K562 (cell line): ENCODE data around the gene ARHGEF17. TPM values are rescaled to one million over a fixed set of nuclear protein-coding genes. Genes with fewer than 3 reads are reported as not detected.

Experiments
- ARID4B ChIP-seq: sonication (generic); formaldehyde crosslinking; IDR thresholded peaks from 2 replicates; pipeline ENCODE4 v1.8.0; 2022; ENCODE audit warnings: mild to moderate bottlenecking, missing genetic modification reagents
- ATF7 ChIP-seq: fragments of 450-650 bp; IDR thresholded peaks from 2 replicates; pipeline ENCODE4 v1.7.1; 2014; ENCODE audit warnings: mild to moderate bottlenecking, moderate library complexity
- CBX1 ChIP-seq: sonication (generic); IDR thresholded peaks from 2 replicates; pipeline ENCODE4 v1.6.1; 2016; ENCODE audit warnings: antibody characterized with exemption, low read depth, mild to moderate bottlenecking
- CREM ChIP-seq: IDR thresholded peaks from 2 replicates; pipeline ENCODE4 v1.6.1; 2014; ENCODE audit warnings: antibody characterized with exemption, low read depth
- CTCF ChIP-seq, 3 experiments: IDR thresholded peaks in 2 of 3; conservative IDR thresholded peaks in 1 of 3; 2 replicates each; pipeline ENCODE4 v1.5.1; 2011 to 2012; ENCODE audit warnings: low read length in 3 of 3, mild to moderate bottlenecking in 3 of 3, control low read depth in 2 of 3, improper control_type of control experiment in 1 of 3, inconsistent platforms in 1 of 3, low read depth in 1 of 3, mixed read lengths in 1 of 3, moderate library complexity in 1 of 3; ENCODE audit not compliant: insufficient read depth in 2 of 3
- DEAF1 ChIP-seq: fragments of 450-650 bp; formaldehyde crosslinking; IDR thresholded peaks from 2 replicates; pipeline ENCODE4 v1.4.0; 2020; ENCODE audit warnings: mild to moderate bottlenecking, moderate library complexity
- ESRRA ChIP-seq: fragments of 450-650 bp; IDR thresholded peaks from 2 replicates; pipeline ENCODE4 v1.6.1; 2014; ENCODE audit warnings: low read depth, mild to moderate bottlenecking, moderate library complexity, borderline replicate concordance
- GABPA ChIP-seq: fragments of 200-800 bp; sonication (Bioruptor generic); conservative IDR thresholded peaks from 2 replicates; pipeline ENCODE4 v1.6.1; 2016; ENCODE audit warnings: low read depth, missing genetic modification characterization, missing compliant biosample characterization
- HNRNPUL1 ChIP-seq: fragments of 200-400 bp; formaldehyde crosslinking; IDR thresholded peaks from 2 replicates; pipeline ENCODE4 v1.6.1; 2017; ENCODE audit warnings: low read length
- MTA3 ChIP-seq: fragments of 450-650 bp; formaldehyde crosslinking; IDR thresholded peaks from 2 replicates; pipeline ENCODE4 v1.6.1; 2017; ENCODE audit warnings: mild to moderate bottlenecking, borderline replicate concordance
- MYC ChIP-seq, 2 experiments: fragments of 250-450 bp in 1 of 2; sonication (Bioruptor Pico) in 1 of 2; IDR thresholded peaks; 2 replicates each; pipeline versions ENCODE4 v1.5.1 to v1.6.1; 2012 to 2021; ENCODE audit warnings: low read depth in 2 of 2, borderline replicate concordance in 1 of 2, improper control_type of control experiment in 1 of 2, low read length in 1 of 2, mild to moderate bottlenecking in 1 of 2, moderate library complexity in 1 of 2
- RCOR1 ChIP-seq, 2 experiments: IDR thresholded peaks; 2 replicates each; pipeline ENCODE4 v1.6.1; 2012; ENCODE audit warnings: low read depth in 2 of 2, low read length in 2 of 2, borderline replicate concordance in 1 of 2, improper control_type of control experiment in 1 of 2
- ZEB2 ChIP-seq: fragments of 450-650 bp; IDR thresholded peaks from 2 replicates; pipeline ENCODE4 v1.6.1; 2016
- polyA plus RNA-seq, 8 experiments: library from polyadenylated mRNA; depleted of rRNA in 4 of 8; stranded (reverse) in 5 of 8; unstranded in 3 of 8; fragments of >200 nt; fragmentation: Nextera tagmentation in 2 of 8; fragmentation: Illumina TruSeq in 1 of 8; extraction: Ambion mirVana in 2 of 8; extraction: Trizol in 1 of 8; gene quantifications; 2 replicates each; pipeline versions ENCODE4 v1.2.1 to v1.2.3, GENCODE V29; 2011 to 2014; ENCODE audit warnings: inconsistent platforms in 1 of 8, missing spikeins in 1 of 8
- total RNA-seq, 7 experiments: library from RNA; depleted of rRNA in 6 of 7; stranded (reverse); fragments of >200 nt in 6 of 7; fragmentation: Illumina TruSeq in 2 of 7; extraction: Trizol in 2 of 7; gene quantifications; 2 replicates each; pipeline versions ENCODE4 v1.2.1 to v1.2.3, GENCODE V29; 2011 to 2021; ENCODE audit warnings: low replicate concordance in 1 of 7
- TF ChIP-seq, protein P1 (sequence below), 2 experiments: IDR thresholded peaks; 2 replicates each; pipeline ENCODE4 v1.6.1; 2012; ENCODE audit warnings: improper control_type of control experiment in 2 of 2, low read depth in 2 of 2, low read length in 2 of 2, borderline replicate concordance in 1 of 2
- TF ChIP-seq, protein P2 (sequence below): fragments of 450-650 bp; IDR thresholded peaks from 2 replicates; pipeline ENCODE4 v1.6.1; 2016; ENCODE audit warnings: low read depth, mild to moderate bottlenecking, moderate library complexity

The ARHGEF17 gene
- total and polyA plus RNA-seq, 9 of the 15 experiments (the other 6 are each of a cell fraction or from before 2014, with no cell fraction given): 0.04 to 0.68 (median 0.10) TPM; not detected in 2

DNA sequence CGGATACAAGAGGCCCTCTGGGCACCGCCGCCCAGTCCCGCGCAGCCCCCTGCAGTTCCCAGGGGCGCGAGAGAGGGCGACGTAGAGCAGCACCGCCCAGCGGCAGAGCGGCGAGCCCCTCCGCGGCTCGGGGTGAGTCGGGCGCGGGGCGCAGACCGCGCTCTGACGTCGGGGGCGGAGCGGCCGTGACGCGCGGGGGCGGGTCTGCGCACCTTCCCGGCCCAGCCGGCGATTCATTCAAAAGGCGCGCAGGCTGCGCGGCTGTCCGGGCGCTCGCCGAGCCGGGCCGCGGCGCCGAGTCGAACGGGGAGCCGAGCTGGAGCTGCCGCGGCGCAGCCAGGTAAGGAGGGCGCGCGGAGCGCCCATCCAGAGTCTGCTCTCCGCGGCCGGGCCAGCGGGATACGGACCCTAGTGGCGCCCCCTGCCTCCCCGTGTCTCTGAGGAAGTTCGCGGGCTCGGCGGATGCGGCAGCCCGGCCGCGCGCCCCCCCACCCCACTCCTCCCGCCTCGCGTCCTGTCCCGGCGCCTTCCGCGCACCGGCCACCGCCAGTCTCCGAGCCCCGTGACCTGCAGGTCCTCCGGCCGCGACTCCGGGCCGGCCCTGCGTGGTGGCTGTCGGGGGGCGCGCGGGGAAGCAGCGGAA, 68.2 kb downstream of the ARHGEF17 start, which contains the start of gene RELT (continued):
- TF ChIP-seq CTCF (IDR thresholded peaks at IDR 0.05 in 2 of 3, conservative IDR thresholded peaks at IDR 0.05 in 1 of 3; ENCODE audit: insufficient read depth in 2 of 3, low read depth in 1 of 3, low read length in 3 of 3) (peak; percentile 90 to 95 (median 91)), HNRNPUL1 (no peak), ESRRA (peak; percentile 47; the same call in 1 of the 2 replicates), MYC (IDR thresholded peaks at IDR 0.05; ENCODE audit: low read depth, low read length) (peak; percentile 54; the same call in 1 of the 2 replicates), MYC (CRISPR knock-in tag; IDR thresholded peaks at IDR 0.05; ENCODE audit: borderline replicate concordance, low read depth) (no peak), ATF7 (peak; percentile 86), MTA3 (peak; percentile 88; the same call in 1 of the 2 replicates), DEAF1 (CRISPR knock-in tag) (no peak), CREM (peak; percentile 91), GABPA (peak; percentile 31), ZEB2 (no peak), ARID4B (CRISPR knock-in tag) (peak; percentile 50; the same call in 1 of the 2 replicates), CBX1 (peak; percentile 33), RCOR1 (IDR thresholded peaks at IDR 0.05; ENCODE audit: borderline replicate concordance in 1 of 2, low read depth in 2 of 2, low read length in 2 of 2) (peak in 1 of 2 experiments; percentile 58; a peak in 1 of 4 replicates)
- TF ChIP-seq, protein P1, sequence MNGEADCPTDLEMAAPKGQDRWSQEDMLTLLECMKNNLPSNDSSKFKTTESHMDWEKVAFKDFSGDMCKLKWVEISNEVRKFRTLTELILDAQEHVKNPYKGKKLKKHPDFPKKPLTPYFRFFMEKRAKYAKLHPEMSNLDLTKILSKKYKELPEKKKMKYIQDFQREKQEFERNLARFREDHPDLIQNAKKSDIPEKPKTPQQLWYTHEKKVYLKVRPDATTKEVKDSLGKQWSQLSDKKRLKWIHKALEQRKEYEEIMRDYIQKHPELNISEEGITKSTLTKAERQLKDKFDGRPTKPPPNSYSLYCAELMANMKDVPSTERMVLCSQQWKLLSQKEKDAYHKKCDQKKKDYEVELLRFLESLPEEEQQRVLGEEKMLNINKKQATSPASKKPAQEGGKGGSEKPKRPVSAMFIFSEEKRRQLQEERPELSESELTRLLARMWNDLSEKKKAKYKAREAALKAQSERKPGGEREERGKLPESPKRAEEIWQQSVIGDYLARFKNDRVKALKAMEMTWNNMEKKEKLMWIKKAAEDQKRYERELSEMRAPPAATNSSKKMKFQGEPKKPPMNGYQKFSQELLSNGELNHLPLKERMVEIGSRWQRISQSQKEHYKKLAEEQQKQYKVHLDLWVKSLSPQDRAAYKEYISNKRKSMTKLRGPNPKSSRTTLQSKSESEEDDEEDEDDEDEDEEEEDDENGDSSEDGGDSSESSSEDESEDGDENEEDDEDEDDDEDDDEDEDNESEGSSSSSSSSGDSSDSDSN (IDR thresholded peaks at IDR 0.05; ENCODE audit: borderline replicate concordance in 1 of 2, low read depth in 2 of 2, low read length in 2 of 2): peak; percentile 54 to 76
- TF ChIP-seq, protein P2, sequence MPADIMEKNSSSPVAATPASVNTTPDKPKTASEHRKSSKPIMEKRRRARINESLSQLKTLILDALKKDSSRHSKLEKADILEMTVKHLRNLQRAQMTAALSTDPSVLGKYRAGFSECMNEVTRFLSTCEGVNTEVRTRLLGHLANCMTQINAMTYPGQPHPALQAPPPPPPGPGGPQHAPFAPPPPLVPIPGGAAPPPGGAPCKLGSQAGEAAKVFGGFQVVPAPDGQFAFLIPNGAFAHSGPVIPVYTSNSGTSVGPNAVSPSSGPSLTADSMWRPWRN: no peak
